NCI-H446 treated with DMSO at 0.1 percent for 48 hours (cell line): ENCODE measurements around the gene MSRB3.
"Not testable (repeated sequence)": the region's sequence is repeated elsewhere in the genome, so short reads cannot be mapped to it uniquely, and the experiment has no call there.

Source experiments
- DNase-seq: peaks from one replicate; lab custom pipeline; 2025; lab: John Stamatoyannopoulos, UW

MSRB3 gene

DNA sequence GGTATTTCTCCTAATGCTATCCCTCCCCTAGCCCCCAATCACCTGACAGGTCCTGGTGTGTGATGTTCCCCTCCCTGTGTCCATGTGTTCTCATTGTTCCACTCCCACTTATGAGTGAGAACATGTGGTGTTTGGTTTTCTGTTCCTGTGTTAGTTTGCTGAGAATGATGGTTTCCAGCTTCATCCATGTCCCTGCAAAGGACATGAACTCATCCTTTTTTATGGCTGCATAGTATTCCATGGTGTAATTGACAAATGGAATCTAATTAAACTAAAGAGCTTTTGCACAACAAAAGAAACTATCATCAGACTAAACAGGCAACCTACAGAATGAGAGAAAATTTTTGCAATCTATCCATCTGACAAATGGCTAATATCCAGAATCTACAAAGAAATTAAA is 178.9 kb downstream of the MSRB3 start:
- DNase-seq, result not testable (repeated sequence)

DNA sequence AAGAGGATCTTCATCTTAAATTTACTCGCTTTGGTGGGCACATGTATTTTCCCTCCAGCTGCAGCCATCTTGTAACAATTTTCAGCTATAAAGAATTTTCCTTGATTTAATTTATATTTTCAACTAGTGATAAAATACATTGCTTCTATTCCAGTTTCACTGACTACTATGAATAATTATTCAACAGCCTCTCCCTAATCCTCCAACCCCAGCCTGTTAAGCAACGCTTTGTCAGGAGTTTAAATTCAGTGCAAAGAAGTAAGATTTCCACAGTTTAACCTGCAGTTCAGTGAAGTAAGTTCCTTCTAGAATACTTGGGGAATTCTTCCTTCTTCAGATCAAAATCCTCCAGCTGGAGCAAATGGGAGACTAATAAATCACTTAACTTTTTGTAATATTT is 180.2 kb downstream of the MSRB3 start:
- DNase-seq, result no peak

DNA sequence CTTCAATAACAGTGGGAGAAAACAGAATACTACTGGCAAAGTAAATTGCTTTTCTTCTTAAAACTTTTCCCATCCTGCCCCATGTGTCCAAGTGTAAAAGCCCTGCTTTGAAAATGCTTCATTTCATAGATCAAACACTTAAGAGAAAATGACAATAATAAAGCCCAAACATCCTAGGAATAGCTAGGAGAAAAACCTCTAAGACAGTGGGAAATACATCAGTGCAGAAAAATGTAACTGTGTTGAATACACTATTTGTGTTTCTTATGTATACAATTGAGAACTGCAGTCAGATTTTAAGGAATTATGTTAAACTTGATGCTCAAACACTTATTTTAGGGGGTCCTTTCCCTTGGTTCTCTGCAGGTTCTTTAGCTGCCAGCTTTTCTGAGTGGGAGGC is 181.1 kb downstream of the MSRB3 start:
- DNase-seq, result no peak

DNA sequence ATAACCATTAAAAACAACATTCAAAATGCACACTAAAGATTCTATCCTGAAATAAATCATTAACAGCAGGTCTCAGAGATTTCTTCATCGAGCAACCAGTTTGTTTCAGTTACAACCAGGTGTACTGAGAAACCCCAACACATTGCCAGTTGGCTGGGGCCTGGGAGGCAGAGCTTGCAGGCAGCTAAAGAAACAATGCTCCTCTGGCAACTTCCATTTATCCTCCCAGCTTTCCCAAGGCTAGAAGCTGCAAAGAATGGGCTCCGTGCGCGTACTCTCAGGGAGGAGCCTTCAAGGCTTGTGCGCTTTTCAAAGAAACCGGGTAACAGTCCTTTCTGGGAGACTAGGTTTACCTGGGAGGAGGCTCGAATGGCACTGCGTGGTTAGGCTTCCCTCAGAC is 181.6 kb downstream of the MSRB3 start:
- no peak for DNase-seq

DNA sequence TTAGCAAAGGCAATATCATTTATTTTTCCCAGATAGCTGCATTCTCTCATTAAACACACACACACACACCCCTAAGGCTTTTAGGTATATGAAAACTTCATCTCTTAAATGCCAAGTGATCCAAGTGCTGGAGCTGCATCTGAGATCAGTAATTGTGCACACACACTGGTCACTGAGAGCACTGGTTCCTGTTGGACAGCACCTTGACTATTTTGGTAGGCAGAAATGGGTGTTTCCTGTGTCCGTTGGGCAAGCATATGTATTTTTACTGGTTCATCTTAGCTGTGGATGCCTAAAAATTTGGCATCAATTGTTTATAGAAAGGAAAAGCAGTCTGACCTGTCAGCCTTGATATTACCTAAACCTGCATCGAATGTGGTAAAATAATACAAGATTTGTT is 182.5 kb downstream of the MSRB3 start:
- DNase-seq, result no peak

DNA sequence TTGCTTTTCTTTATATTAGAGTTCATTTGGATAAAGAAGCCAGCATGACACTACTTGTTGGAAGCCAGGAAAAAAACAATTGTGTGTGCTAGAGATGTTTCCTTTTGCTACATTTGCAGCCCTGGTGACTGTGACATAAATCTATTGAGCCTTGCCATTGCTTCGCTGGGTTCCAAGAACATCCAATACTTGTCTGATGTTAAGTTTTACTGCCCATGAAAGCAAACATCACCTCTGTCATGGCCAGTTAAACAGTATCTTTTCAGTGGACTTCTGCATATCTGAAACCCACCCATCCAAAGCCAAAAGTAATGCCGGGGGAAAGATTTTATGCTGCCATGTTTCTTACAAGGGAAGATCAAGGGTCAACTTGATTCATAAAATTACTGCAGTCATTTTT is 184.0 kb downstream of the MSRB3 start:
- DNase-seq, result no peak

DNA sequence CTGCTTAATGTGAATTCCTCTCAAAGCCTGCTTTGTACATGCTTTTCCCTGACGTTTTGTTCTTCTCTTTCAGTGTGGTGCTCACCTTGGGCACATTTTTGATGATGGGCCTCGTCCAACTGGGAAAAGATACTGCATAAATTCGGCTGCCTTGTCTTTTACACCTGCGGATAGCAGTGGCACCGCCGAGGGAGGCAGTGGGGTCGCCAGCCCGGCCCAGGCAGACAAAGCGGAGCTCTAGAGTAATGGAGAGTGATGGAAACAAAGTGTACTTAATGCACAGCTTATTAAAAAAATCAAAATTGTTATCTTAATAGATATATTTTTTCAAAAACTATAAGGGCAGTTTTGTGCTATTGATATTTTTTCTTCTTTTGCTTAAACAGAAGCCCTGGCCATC is 184.6 kb downstream of the MSRB3 start:
- no peak for DNase-seq

DNA sequence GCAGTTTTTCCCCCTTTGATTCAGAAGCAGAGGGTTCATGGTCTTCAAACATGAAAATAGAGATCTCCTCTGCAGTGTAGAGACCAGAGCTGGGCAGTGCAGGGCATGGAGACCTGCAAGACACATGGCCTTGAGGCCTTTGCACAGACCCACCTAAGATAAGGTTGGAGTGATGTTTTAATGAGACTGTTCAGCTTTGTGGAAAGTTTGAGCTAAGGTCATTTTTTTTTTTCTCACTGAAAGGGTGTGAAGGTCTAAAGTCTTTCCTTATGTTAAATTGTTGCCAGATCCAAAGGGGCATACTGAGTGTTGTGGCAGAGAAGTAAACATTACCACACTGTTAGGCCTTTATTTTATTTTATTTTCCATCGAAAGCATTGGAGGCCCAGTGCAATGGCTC is 185.1 kb downstream of the MSRB3 start:
- DNase-seq, result no peak

DNA sequence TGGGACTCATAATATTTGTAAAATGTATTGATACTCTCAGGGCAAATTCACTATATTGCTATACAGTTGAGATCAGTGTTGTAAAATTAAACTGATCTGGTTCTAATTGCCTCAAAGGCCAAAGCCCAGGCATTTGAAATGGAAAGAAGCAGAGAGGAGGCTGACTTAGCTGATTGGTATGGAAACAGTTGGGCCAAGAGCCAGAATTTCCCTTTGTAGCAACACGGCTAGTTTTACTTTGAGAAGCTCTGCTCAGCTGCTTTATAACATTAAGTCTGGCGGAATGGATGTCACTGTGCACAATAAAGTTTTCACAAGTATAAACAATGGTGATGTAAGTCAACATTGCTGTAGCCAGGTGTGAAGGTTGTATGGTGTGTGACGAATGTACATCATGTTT is 186.4 kb downstream of the MSRB3 start:
- DNase-seq, result no peak

DNA sequence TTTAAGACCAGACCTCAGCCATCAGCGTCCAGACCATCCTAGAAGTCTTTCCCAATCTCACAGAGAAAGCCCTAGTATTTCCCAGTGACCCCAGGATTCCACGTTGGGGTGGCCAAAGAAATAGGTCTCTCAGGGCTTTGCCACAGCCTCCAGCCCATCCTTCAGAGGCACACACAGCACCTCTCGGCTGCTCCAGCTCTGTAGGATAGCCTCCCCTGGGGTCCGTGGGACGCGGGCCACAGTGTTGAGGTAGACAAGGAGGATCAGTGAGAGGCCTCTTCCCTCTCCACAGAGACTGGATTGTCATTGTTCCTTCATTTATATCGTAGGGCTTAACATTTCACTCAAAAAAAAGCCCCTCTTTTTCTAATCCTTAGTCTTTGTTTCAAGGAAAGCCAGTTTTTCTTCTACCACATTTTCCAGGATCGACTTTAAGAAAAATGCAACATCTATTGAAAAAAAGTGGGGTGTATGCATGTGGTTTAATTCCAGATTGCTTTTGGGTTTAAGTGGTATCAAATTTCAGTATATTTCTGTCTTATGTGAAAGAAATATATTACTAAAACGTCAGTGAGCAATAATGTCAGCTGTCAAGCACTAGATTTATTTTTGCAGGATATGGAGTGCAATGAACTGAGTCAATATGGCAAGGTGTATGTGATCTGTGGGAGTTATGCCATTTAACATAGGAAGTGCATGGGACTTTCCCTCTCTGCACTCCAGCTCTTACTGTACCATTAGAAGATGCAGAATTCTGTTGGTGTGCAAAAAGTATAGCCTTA is 187.5 kb downstream of the MSRB3 start:
- DNase-seq, result no peak

DNA sequence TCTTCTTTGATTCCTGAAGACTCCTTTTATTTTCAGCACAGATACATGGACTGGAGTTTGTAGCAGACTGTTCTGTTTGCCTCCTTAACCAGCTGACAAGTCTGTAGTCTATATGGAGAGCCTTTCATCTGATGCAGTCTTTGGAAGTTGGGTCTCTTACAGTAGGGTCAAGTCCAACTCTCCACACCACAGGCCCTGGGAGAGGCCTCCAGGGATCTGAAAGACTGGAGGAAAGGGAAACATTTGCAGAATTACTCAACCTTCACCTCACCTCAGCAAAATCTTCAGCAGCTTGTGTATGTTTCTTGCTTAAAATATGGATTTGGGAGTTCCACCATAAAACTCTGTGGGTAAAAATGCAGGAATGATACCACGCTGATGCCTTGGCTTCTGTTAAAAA is 188.4 kb downstream of the MSRB3 start:
- no peak for DNase-seq

DNA sequence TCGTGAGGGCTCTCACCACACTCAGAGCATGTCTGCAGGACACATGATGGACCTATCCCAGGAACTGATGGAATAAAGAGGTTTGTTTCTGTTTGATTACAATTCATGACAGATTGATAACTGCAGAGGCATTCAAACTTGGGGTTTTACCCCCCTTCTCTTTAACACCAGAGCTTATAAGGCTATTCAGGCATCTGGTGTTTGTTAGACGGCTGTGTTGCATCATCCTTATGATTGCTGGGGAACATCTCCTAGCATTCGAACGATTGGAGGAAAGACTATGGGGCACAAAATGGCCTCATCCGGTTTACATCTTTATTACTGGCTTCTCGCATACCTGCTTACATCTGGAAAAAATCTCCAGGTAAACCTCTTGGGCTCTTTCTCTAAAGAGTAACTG is 191.8 kb downstream of the MSRB3 start:
- DNase-seq, result no peak

DNA sequence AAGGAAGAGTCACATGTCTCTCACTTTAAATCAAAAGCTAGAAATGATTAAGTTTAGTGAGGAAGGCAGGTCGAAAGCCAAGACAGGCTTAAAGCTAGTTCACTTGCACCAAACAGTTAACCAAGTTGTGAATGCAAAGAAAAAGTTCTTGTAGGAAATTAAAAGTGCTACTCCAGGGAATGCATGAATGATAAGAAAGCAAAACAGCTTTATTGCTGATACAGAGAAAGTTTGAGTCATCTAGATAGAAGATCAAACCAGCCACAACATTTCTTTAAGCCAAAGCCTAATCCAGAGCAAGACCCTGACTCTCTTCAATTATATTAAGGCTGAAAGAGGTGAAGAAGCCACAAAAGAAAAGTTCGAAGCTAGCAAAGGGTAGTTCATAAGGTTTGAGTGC is 193.6 kb downstream of the MSRB3 start:
- no peak for DNase-seq

DNA sequence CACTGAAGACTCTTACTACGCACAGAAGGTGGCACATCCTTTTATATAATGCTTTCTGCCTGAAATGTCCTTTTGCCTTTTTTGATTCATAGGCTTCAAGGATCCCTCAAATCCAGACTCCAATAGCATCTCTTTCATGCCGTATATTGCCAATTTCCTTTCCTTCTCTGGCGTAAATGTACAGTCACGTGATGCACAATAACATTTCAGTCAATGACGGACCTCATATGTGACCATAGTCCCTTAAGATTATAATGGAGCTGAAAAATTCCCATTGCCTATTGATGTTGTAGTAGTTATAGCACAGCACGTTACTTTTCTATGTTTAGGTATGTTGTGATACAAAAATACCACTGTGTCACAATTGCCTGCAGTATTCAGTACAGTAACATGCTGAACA is 196.3 kb downstream of the MSRB3 start:
- DNase-seq, result no peak

DNA sequence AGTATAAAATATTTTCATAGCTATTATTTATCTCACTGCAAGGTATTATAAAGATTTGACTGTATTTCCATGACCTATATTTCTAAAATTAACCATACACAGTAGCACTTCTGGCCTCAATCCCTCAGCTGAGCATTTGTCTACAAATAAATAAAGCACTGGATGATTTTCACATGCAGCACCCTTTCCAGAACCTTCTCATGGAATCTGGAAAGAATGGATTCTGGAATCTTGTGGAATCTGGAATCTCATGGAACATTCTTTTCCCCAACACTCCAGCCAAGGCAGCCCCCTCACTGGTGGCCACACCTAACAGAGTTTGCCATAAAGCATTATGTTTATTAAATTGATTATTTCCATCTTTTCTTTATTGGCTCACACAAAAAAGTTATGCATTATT is 199.2 kb downstream of the MSRB3 start:
- no peak for DNase-seq

DNA sequence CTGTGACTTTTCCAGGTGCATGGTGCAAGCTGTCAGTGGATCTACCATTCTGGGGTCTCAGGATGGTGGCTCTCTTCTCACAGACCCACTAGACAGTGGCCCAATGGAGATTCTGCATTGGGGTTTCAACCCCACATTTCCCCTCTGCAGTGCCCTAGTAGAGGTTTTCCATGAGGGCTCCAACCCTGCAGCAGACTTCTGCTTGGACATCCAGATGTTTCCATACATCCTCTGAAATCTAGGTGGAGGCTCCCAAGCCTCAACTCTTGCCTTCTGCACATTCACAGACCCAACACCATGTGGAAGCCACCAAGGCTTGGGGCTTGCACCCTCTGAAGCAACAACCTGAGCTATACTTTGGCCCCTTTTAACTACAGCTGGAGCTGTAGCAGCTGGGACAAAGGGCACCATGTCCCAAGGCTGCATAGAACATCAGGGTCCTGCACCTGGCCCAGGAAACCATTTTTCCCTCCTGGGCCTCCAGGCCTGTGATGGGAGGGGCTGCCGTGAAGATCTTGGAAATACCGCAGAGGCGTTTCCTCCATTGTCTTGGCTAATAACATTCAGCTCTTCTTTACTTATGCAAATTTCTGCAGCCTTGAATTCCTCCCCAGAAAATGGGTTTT is 205.5 kb downstream of the MSRB3 start:
- DNase-seq, result not testable (repeated sequence)

DNA sequence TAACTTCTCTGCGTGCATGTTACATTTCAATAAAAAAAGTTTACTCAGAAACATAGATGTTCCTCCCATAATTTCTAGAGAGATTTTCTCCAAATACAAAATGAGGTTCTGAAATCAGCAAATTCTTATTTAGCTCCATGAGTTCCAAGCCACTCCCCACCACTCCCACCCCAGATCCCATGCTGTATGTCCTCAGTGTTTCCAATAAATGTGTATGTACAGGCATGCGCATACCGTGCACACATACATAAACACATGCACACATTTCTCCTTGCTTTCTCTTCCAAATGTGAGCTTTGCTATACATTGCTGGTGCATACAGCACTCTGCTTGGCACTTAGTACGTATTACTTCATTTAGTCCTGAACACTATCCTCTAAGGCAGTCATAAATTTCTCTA is 209.7 kb downstream of the MSRB3 start:
- DNase-seq, result no peak

DNA sequence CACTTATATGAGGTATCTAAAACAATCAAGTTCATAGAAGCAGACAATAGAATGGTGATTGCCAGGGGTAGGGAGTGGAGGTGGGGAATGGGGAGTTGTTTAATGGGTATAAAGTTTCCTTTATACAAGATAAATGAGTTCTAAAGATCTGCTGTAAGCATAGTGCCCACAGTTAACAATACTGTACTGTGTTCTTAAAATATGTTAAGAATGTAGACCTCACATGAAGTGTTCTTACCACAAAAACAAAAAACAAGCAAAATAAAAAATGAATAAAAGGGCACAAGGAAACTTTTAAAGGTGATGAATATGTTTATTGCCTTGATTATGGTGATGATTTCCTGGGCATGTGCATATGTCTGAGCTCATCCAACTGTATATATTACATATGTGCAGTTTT is 211.8 kb downstream of the MSRB3 start:
- no peak for DNase-seq

DNA sequence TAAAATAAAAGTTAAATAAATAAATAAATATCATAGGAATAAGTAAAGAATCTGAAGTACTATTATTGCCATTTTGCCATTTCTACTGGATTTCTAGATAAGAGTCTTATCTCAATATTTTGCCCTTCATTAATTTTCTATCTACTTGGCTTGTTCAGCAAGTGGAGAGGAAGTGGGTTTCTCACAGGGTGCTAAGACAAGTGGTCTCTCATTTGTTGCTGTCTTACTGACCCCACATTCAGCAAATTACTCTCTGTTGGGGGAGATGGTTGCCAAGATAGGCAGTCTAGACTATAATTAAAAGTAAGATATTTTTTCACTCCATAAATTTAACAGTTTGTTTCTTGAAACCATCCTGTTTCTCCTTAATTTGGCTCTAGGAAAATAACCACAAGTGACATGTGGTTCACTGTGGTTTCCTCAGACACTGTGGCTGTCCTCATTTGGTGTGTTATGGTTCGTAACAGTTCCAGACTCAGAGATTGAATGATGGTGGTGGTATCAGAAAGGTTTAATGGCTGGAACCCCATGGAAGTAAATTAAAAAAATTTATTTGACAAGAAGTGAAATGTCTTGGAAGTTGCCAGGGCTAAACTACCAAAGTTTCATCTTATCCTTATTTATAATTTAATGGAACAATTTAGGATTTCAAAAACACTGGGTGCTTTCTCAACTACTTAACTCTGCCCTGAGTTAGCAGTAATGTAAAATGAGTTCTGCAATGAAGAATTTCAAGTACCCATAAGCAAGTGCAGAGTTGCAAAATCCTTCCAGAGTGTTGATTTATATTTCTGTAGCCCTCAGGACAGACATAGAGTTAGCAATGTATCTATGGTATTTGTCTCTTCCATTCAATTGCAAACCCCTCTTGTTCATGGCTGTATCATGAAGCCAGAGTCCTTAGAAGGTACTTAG is 214.8 kb downstream of the MSRB3 start:
- no peak for DNase-seq

DNA sequence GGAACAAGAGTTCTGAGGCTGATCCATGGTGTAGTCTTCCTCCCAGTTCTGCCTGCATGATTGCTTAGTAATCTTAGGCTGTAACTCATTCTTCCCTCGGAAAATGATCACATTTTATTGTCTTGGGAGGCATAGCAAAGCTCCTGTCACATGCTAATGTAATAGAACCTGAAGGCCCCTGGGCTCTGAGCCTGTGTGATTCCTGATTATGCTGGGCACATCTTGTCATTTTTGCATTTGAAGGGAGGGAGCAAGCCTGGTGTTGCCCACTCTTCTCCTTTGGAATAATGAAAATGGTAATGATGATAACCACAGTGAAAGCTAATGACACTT is 215.4 kb downstream of the MSRB3 start:
- DNase-seq, result no peak

DNA sequence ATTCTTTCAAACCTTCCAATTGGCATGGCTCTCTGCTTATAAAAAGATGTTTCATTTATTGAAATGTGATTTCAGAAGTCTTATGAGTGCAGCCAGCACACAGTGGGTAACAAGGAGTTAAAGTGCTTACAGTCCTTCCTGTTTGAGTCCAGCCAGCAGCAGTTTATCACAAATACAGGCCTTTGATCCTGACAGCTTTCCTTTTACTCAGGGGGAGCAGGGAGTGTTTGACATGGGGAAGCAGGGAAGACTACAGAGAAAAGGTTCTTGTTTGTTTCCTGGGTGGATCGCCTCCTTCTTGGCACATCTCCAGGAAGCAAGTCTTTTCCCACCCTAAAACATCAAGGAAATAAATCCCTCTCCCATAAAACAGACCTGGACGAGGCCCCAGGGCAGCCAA is 216.1 kb downstream of the MSRB3 start:
- DNase-seq, result no peak

DNA sequence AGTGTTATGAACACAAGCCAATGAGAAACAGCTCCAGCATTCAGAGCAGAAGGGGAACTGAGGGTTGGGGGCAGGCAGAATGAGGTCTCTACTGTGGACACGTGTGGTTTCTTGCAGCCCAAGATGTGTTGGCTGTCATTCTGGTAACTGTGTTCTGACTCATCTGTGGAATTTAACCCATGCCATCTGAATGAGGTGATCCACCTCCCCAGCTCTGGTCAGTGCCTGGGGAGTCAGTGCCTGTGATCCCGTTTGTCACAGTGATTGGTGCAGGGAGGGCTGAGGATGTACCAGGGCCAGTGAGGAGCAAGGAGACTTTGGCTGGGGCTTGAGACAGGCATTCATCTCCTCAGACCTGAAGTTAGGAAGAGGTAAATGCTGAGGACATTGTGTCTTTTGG is 216.8 kb downstream of the MSRB3 start:
- no peak for DNase-seq

DNA sequence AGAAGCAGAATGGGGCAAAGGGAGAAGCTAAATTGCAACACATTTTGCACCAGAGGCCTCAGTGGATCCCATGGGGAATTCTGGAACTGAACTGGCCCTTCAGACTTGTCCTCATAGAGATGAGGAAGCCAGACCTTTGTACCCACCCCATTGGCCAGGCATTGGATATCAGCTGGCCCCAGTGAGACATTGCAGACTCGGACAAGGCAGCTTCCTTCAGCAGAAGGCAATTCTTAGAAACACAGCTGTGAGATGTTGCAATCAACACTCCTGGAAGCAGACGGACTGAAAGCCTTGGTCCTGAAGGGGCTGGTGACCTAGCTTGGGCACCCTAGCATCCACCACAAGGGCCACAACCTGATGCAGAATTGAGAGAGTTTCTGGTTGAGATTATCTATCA is 218.1 kb downstream of the MSRB3 start:
- DNase-seq, result no peak
